Kidney (tissue), 22 donors: ENCODE measurements around the gene GPR27. TPM values are rescaled to one million over a fixed set of nuclear protein-coding genes. Genes with fewer than 3 reads are reported as not detected.
A peak's percentile ranks its signal among the peaks of the same experiment; 100 is the strongest.

Source experiments
- DNase-seq, 5 donors: peaks; one replicate each; pipeline ENCODE4 v3.0.0-alpha.2; 2013 to 2020
- FAIRE-seq: peaks from 2 replicates; lab custom pipeline; 2012; peaks lifted over from hg19 to GRCh38; lab: Jason Lieb, UNC
- H3K27ac ChIP-seq, 2 donors: one replicate each; pipeline ENCODE4 v1.7.0; 2013; ENCODE audit warnings: low read depth in 2 of 2, low read length in 2 of 2, inconsistent platforms in 1 of 2
- H3K27me3 ChIP-seq: one replicate; pipeline ENCODE4 v1.7.1; 2013; ENCODE audit warnings: low read length, inconsistent platforms; ENCODE audit not compliant: control insufficient read depth, insufficient read depth
- H3K36me3 ChIP-seq, 3 donors: one replicate each; pipeline versions ENCODE4 v1.7.0 to v1.7.1; 2013; ENCODE audit warnings: low read length in 3 of 3, control low read depth in 1 of 3, inconsistent platforms in 1 of 3; ENCODE audit not compliant: insufficient read depth in 3 of 3, control insufficient read depth in 2 of 3
- H3K4me1 ChIP-seq, 3 donors: one replicate each; pipeline versions ENCODE4 v1.7.0 to v1.7.1; 2013; ENCODE audit warnings: low read length in 3 of 3, inconsistent platforms in 1 of 3, low read depth in 1 of 3; ENCODE audit not compliant: control insufficient read depth in 2 of 3, insufficient read depth in 2 of 3
- H3K4me3 ChIP-seq, 3 donors: one replicate each; pipeline versions ENCODE4 v1.7.0 to v1.8.1; 2013; ENCODE audit warnings: low read length in 3 of 3, control low read depth in 1 of 3, inconsistent platforms in 1 of 3
- H3K9ac ChIP-seq, 3 donors: one replicate each; pipeline versions ENCODE4 v1.7.0 to v1.7.1; 2013; ENCODE audit warnings: low read length in 3 of 3, control low read depth in 1 of 3, inconsistent platforms in 1 of 3
- H3K9me3 ChIP-seq, 3 donors: one replicate each; pipeline versions ENCODE4 v1.7.0 to v1.7.1; 2013; ENCODE audit warnings: low read length in 3 of 3, control low read depth in 1 of 3, inconsistent platforms in 1 of 3; ENCODE audit not compliant: control insufficient read depth in 2 of 3, insufficient read depth in 1 of 3
- intact Hi-C: fragments of 100-400 bp; cut with DNase I; formaldehyde crosslinking; loops from one replicate; pipeline ENCODE4 v1.11.1; 2022
- long read RNA-seq, 10 donors: library from polyadenylated mRNA in 1 of 10; unstranded in 1 of 10; transcript quantifications; one replicate each; pipeline ENCODE4 v2.0.0 and lab custom pipeline, GENCODE V29; 2021 to 2026
- polyA plus RNA-seq: library from polyadenylated mRNA; stranded (reverse); fragments of 350-450 nt; fragmentation: Illumina TruSeq; extraction: RNeasy Lipid Tissue Mini Kit (QIAGEN cat#74804); gene quantifications from one replicate; pipeline ENCODE4 v1.2.3, GENCODE V29; 2014; ENCODE audit warnings: low read depth, low replicate concordance; ENCODE audit not compliant: insufficient read depth
- total RNA-seq: library from RNA; stranded (reverse); fragmentation: NEBNext Ultra II Directional; extraction: Animal tissue kit (Norgen Biotek cat#: 25700); gene quantifications from one replicate; pipeline ENCODE4 v1.2.1, GENCODE V29; 2021
- TF ChIP-seq, protein P1 (sequence below): IDR thresholded peaks from 3 replicates; pipeline ENCODE4 v1.5.1; 2012; ENCODE audit warnings: mild to moderate bottlenecking, moderate library complexity, borderline replicate concordance; ENCODE audit not compliant: insufficient read depth; ENCODE audit errors: extremely low read depth
- donor health status: control.
- donor health status: control.
- donor health status: control.
- donor health status: control.
- donor health status: control.
- donor health status: DM: yes; HTN: yes; CAD: no.
- donor health status: Normal renal cell carcinoma (clear cell type).

Gene GPR27, protein sequence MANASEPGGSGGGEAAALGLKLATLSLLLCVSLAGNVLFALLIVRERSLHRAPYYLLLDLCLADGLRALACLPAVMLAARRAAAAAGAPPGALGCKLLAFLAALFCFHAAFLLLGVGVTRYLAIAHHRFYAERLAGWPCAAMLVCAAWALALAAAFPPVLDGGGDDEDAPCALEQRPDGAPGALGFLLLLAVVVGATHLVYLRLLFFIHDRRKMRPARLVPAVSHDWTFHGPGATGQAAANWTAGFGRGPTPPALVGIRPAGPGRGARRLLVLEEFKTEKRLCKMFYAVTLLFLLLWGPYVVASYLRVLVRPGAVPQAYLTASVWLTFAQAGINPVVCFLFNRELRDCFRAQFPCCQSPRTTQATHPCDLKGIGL
- total RNA-seq: 17.9 TPM
- polyA plus RNA-seq: 5.5 TPM
- long read RNA-seq, donor 1, transcript GPR27-201 (1 exons, 2,447 nt): major isoform, 16 of 16 reads
- long read RNA-seq, donor 1, partial matches to known transcripts: 0 of 16 reads
- long read RNA-seq, donor 1, other reads (novel, unspliced or antisense): 0 of 16 reads
- long read RNA-seq, donor 2, transcript GPR27-201 (1 exons, 2,447 nt): major isoform, 7 of 7 reads
- long read RNA-seq, donor 2, partial matches to known transcripts: 0 of 7 reads
- long read RNA-seq, donor 2, other reads (novel, unspliced or antisense): 0 of 7 reads
- long read RNA-seq, donor 3, transcript GPR27-201 (1 exons, 2,447 nt): major isoform, 10 of 10 reads
- long read RNA-seq, donor 3, partial matches to known transcripts: 0 of 10 reads
- long read RNA-seq, donor 3, other reads (novel, unspliced or antisense): 0 of 10 reads
- long read RNA-seq, donor 4, transcript GPR27-201 (1 exons, 2,447 nt): major isoform, 6 of 6 reads
- long read RNA-seq, donor 4, partial matches to known transcripts: 0 of 6 reads
- long read RNA-seq, donor 4, other reads (novel, unspliced or antisense): 0 of 6 reads
- long read RNA-seq, donor 5, partial matches to known transcripts: 0 of 1 reads
- long read RNA-seq, donor 5, other reads (novel, unspliced or antisense): 0 of 1 reads
- long read RNA-seq, donor 6, transcript GPR27-201 (1 exons, 2,447 nt): major isoform, 5 of 5 reads
- long read RNA-seq, donor 6, partial matches to known transcripts: 0 of 5 reads
- long read RNA-seq, donor 6, other reads (novel, unspliced or antisense): 0 of 5 reads
- long read RNA-seq, donor 7, transcript GPR27-201 (1 exons, 2,447 nt): major isoform, 41 of 41 reads
- long read RNA-seq, donor 7, partial matches to known transcripts: 0 of 41 reads
- long read RNA-seq, donor 7, other reads (novel, unspliced or antisense): 0 of 41 reads
- long read RNA-seq, donor 8, transcript GPR27-201 (1 exons, 2,447 nt): major isoform, 10 of 10 reads
- long read RNA-seq, donor 8, partial matches to known transcripts: 0 of 10 reads
- long read RNA-seq, donor 8, other reads (novel, unspliced or antisense): 0 of 10 reads
- long read RNA-seq, donor 9, partial matches to known transcripts: 0 of 3 reads
- long read RNA-seq, donor 9, other reads (novel, unspliced or antisense): 0 of 3 reads
- long read RNA-seq, donor 10, transcript GPR27-201 (1 exons, 2,447 nt): major isoform, 9 of 9 reads
- long read RNA-seq, donor 10, partial matches to known transcripts: 0 of 9 reads
- long read RNA-seq, donor 10, other reads (novel, unspliced or antisense): 0 of 9 reads

DNA sequence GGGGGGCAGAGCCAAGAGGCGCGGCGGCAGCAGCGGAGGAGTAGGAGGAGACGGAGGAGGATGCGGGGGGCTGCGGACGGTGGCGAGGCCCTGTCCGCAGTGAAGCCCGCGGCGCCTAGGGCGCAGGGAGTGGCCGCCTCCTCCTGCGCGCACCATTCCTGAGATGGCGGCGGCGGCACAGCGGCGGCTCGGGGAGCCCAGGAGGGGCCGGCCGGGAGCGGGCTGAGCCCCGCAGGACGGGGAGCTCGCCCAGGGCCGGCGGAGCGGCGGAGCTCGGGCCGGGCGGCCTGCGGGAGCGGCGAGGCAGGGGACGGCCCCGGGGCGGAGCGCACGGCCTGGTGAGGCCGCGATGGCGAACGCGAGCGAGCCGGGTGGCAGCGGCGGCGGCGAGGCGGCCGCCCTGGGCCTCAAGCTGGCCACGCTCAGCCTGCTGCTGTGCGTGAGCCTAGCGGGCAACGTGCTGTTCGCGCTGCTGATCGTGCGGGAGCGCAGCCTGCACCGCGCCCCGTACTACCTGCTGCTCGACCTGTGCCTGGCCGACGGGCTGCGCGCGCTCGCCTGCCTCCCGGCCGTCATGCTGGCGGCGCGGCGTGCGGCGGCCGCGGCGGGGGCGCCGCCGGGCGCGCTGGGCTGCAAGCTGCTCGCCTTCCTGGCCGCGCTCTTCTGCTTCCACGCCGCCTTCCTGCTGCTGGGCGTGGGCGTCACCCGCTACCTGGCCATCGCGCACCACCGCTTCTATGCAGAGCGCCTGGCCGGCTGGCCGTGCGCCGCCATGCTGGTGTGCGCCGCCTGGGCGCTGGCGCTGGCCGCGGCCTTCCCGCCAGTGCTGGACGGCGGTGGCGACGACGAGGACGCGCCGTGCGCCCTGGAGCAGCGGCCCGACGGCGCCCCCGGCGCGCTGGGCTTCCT is at the start of gene GPR27:
Gene GPR27, plus strand, starts transcription at position 155 of the 909 bp plus-strand sequence. Its CDS starts 195 bp downstream, at position 350.
- intact Hi-C loops: no loop called here
- Histone ChIP-seq H3K9ac (no peak within 1 kb of the TSS), H3K36me3 (no peaks in the 10 kb centered on the region), H3K27me3 (peaks cover 17% of the 10 kb centered on the region), H3K9me3 (no peaks in the 10 kb centered on the region), H3K27ac (no peak within 1 kb of the TSS), H3K4me3 (peak within 1 kb of the TSS; percentile 31 to 55 (median 41)), H3K4me1 (peaks cover 0 to 4% (median 0%) of the 10 kb centered on the region in 3 donors)
- TF ChIP-seq, protein P1, sequence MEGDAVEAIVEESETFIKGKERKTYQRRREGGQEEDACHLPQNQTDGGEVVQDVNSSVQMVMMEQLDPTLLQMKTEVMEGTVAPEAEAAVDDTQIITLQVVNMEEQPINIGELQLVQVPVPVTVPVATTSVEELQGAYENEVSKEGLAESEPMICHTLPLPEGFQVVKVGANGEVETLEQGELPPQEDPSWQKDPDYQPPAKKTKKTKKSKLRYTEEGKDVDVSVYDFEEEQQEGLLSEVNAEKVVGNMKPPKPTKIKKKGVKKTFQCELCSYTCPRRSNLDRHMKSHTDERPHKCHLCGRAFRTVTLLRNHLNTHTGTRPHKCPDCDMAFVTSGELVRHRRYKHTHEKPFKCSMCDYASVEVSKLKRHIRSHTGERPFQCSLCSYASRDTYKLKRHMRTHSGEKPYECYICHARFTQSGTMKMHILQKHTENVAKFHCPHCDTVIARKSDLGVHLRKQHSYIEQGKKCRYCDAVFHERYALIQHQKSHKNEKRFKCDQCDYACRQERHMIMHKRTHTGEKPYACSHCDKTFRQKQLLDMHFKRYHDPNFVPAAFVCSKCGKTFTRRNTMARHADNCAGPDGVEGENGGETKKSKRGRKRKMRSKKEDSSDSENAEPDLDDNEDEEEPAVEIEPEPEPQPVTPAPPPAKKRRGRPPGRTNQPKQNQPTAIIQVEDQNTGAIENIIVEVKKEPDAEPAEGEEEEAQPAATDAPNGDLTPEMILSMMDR: no peak
- peak; percentile 52 to 75 (median 67) for DNase-seq
- no peak for FAIRE-seq

DNA sequence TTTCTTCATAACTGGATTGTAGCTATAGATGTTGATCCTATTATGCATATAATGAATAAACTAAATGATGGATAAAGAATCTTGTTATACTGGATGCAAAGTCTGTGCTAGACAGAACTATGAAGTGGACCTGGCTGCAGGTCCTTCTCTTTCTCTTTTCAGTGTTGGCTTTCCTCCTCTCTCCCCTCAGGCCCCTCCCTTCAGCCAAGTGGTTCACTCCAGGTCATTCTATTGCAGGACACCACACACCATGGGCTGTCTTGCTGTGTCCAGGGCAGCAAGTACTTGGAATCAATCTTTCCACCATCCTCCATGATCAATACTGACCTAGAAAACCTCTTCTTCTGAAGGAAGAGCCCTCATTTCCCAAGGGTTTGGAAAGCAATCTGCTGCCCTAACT is 48.7 kb upstream of the GPR27 start:
- peaks cover 0 to 3% (median 0%) of the 10 kb centered on the region in 3 donors for H3K36me3 ChIP-seq
- H3K27ac ChIP-seq: no peak overlapping the region
- intact Hi-C loops: no loop called here
- no peak overlapping the region for H3K4me3 ChIP-seq
- DNase-seq: no peak
- no peaks in the 10 kb centered on the region for H3K27me3 ChIP-seq
- no peak for FAIRE-seq
- TF ChIP-seq, protein P1: no peak
- H3K9me3 ChIP-seq: no peaks in the 10 kb centered on the region
- H3K9ac ChIP-seq: no peak overlapping the region
- peaks cover 0 to 19% (median 14%) of the 10 kb centered on the region in 3 donors for H3K4me1 ChIP-seq
